PC-9 (cell line): ENCODE data around the gene SPRED2. TPM values are rescaled to one million over a fixed set of nuclear protein-coding genes. Genes with fewer than 3 reads are reported as not detected.

Source experiments
- BruUV-seq: library from RNA; stranded (reverse); fragments of 400-500 nt; replicated peaks from 2 replicates; lab custom pipeline; 2021; lab: Mats Ljungman, UMichigan
- CTCF ChIA-PET: fragments of 300-600 bp; sonication (Branson Sonifier 250); formaldehyde crosslinking; loops from one replicate; lab custom pipeline; 2022; ENCODE audit warnings: antibody characterized with exemption; lab: Charles Lee
- POLR2A ChIA-PET: fragments of 300-600 bp; sonication (Branson Sonifier 250); formaldehyde crosslinking; loops from one replicate; lab custom pipeline; 2022; ENCODE audit warnings: antibody characterized with exemption; ENCODE audit not compliant: unreplicated experiment; lab: Charles Lee
- DNase-seq, 2 experiments: peaks; one replicate each; pipeline versions ENCODE4 v3.0.0 to v3.0.0-alpha.2; 2015 to 2022; ENCODE audit warnings: mixed read lengths in 1 of 2
- H2AFZ ChIP-seq: fragments of 200-600 bp; sonication (generic); 2 replicates; pipeline ENCODE4 v1.8.1; 2017; ENCODE audit warnings: antibody characterized with exemption
- H3F3A ChIP-seq: fragments of 200-600 bp; sonication (generic); 2 replicates; pipeline ENCODE4 v1.8.1; 2017; ENCODE audit warnings: antibody characterized with exemption, mild to moderate bottlenecking, low read depth; ENCODE audit not compliant: insufficient read depth
- H3K27ac ChIP-seq: fragments of 200-600 bp; sonication (generic); 2 replicates; pipeline ENCODE4 v1.6.1; 2016; ENCODE audit warnings: mixed run types
- H3K27me3 ChIP-seq: fragments of 200-600 bp; sonication (generic); 2 replicates; pipeline ENCODE4 v1.6.1; 2016; ENCODE audit warnings: low read depth, mixed run types; ENCODE audit not compliant: insufficient read depth
- H3K36me3 ChIP-seq: fragments of 200-600 bp; sonication (generic); 2 replicates; pipeline ENCODE4 v1.6.1; 2016; ENCODE audit warnings: low read depth, mixed run types
- H3K4me1 ChIP-seq: fragments of 200-600 bp; sonication (generic); replicated peaks from 2 replicates; pipeline ENCODE4 v1.6.1; 2016; ENCODE audit warnings: mixed run types; ENCODE audit not compliant: insufficient read depth
- H3K4me2 ChIP-seq: fragments of 200-600 bp; sonication (generic); 2 replicates; pipeline ENCODE4 v1.6.1; 2017; ENCODE audit warnings: mixed run types
- H3K4me3 ChIP-seq: fragments of 200-600 bp; sonication (generic); 2 replicates; pipeline ENCODE4 v1.6.1; 2016; ENCODE audit warnings: mixed run types
- H3K79me2 ChIP-seq: fragments of 200-600 bp; sonication (generic); 2 replicates; pipeline ENCODE4 v1.6.1; 2017; ENCODE audit warnings: low read depth, mixed run types
- H3K9me2 ChIP-seq: fragments of 200-600 bp; sonication (generic); 2 replicates; pipeline ENCODE4 v1.8.1; 2017; ENCODE audit warnings: mild to moderate bottlenecking; ENCODE audit not compliant: insufficient read depth
- H3K9me3 ChIP-seq: fragments of 200-600 bp; sonication (generic); 2 replicates; pipeline ENCODE4 v1.8.1; 2016; ENCODE audit warnings: low read depth; ENCODE audit not compliant: insufficient read depth
- H4K20me1 ChIP-seq: fragments of 200-600 bp; sonication (generic); 2 replicates; pipeline ENCODE4 v1.8.1; 2017; ENCODE audit not compliant: insufficient read depth
- EZH2 ChIP-seq: fragments of 200-600 bp; sonication (generic); IDR thresholded peaks from 2 replicates; pipeline ENCODE4 v1.8.0; 2017; ENCODE audit warnings: antibody characterized with exemption, low read depth
- intact Hi-C: fragments of 100-400 bp; cut with micrococcal nuclease; formaldehyde crosslinking; loops from one replicate; pipeline ENCODE4 v1.10.0; 2022; ENCODE audit not compliant: unreplicated experiment
- total RNA-seq: library from RNA; stranded (reverse); gene quantifications from 2 replicates; pipeline ENCODE4 v1.2.3, GENCODE V29; 2021
- TF ChIP-seq, protein P1 (sequence below): fragments of 200-600 bp; sonication (generic); conservative IDR thresholded peaks from 2 replicates; pipeline ENCODE4 v1.6.1; 2017; ENCODE audit warnings: mixed run types, antibody characterized with exemption, mild to moderate bottlenecking, moderate library complexity

The SPRED2 gene
- total RNA-seq, 1 experiment from 2014 or later = 33.6 TPM

DNA sequence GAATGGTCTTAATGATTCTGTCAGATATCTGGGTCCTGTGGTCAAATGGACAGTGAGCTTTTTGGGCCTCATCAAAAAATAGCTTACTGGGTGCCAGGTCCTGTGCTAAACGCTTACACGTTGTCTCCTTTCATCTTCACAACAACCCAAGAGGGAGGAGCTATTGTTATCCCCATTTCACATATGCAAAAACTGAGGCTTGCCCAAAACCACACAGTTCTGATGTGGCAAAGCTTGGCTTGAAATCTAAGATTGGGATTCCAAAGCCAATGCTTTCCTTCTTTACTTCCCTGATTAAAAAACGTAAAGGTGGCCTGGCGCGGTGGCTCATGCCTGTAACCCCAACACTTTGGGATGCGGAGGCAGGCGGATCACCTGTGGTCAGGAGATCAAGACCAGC lies 135.4 kb downstream of the SPRED2 start:
- no peaks in the 10 kb centered on the region for H3K27me3 ChIP-seq
- H3K4me2 ChIP-seq = no peak overlapping the region
- no peaks in the 10 kb centered on the region for H3K79me2 ChIP-seq
- H3K4me1 ChIP-seq = peaks cover 5% of the 10 kb centered on the region; the same call in 1 of the 2 replicates
- no TSS peak for BruUV-seq
- no peaks in the 10 kb centered on the region for H3K36me3 ChIP-seq
- POLR2A ChIA-PET = no interaction called here
- TF ChIP-seq, protein P1, sequence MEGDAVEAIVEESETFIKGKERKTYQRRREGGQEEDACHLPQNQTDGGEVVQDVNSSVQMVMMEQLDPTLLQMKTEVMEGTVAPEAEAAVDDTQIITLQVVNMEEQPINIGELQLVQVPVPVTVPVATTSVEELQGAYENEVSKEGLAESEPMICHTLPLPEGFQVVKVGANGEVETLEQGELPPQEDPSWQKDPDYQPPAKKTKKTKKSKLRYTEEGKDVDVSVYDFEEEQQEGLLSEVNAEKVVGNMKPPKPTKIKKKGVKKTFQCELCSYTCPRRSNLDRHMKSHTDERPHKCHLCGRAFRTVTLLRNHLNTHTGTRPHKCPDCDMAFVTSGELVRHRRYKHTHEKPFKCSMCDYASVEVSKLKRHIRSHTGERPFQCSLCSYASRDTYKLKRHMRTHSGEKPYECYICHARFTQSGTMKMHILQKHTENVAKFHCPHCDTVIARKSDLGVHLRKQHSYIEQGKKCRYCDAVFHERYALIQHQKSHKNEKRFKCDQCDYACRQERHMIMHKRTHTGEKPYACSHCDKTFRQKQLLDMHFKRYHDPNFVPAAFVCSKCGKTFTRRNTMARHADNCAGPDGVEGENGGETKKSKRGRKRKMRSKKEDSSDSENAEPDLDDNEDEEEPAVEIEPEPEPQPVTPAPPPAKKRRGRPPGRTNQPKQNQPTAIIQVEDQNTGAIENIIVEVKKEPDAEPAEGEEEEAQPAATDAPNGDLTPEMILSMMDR = no peak
- no peak for TF ChIP-seq EZH2
- H2AFZ ChIP-seq = no peak overlapping the region
- DNase-seq = no peak
- H3K9me2 ChIP-seq = no peaks in the 10 kb centered on the region
- CTCF ChIA-PET = no interaction called here
- intact Hi-C loops = no loop called here
- H3K27ac ChIP-seq = no peak overlapping the region
- H3K4me3 ChIP-seq = no peak overlapping the region
- H3K9me3 ChIP-seq = no peaks in the 10 kb centered on the region
- H3F3A ChIP-seq = 0 out of 2 replicates have a peak, but pooled peaks cover 9% of the 10 kb centered on the region
- no peaks in the 10 kb centered on the region for H4K20me1 ChIP-seq

DNA sequence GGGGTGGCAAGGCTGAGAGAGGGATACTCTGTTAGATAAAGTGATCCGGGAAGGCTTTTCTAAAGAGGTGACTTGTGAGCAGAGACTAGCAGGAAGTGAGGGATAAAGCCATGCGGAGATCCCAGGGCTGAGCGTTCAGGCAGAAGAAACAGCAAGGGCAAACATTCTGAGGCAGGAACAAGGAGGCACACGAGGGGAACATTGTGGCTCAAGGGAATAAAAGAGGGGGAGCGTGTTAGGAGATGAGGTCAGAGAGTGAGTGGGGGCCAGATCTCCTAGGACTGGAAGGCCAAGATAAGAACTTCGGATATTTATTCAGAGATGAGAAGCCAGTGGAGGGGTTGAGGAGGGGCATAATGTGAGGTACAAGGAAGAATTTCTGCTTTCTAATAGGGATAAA lies 137.7 kb downstream of the SPRED2 start:
- Histone ChIP-seq H2AFZ (no peak overlapping the region), H3K9me2 (no peaks in the 10 kb centered on the region), H3K27me3 (no peaks in the 10 kb centered on the region), H4K20me1 (no peaks in the 10 kb centered on the region), H3K4me1 (peaks cover 5% of the 10 kb centered on the region; the same call in 1 of the 2 replicates), H3K79me2 (no peaks in the 10 kb centered on the region), H3K27ac (no peak overlapping the region), H3K36me3 (no peaks in the 10 kb centered on the region), H3K4me3 (no peak overlapping the region), H3F3A (0 out of 2 replicates have a peak, but pooled peaks cover 9% of the 10 kb centered on the region), H3K4me2 (no peak overlapping the region), H3K9me3 (no peaks in the 10 kb centered on the region)
- DNase-seq = no peak
- ChIA-PET CTCF (no interaction called here), POLR2A (no interaction called here)
- BruUV-seq = no TSS peak
- TF ChIP-seq, protein P1 = no peak
- TF ChIP-seq EZH2 = no peak
- intact Hi-C loops = no loop called here

- no peak for TF ChIP-seq EZH2
- TF ChIP-seq, protein P1 = no peak
- intact Hi-C loops = no loop called here
- no peaks in the 10 kb centered on the region for H3K9me3 ChIP-seq
- H3K79me2 ChIP-seq = no peaks in the 10 kb centered on the region
- CTCF ChIA-PET = interaction anchor here (0.6 kb wide), 1 partner anchor 1135 kb away, joined by 4 read pairs; no protein-coding TSS in a partner anchor
- no peaks in the 10 kb centered on the region for H3K36me3 ChIP-seq
- no TSS peak for BruUV-seq
- no peak overlapping the region for H3K4me3 ChIP-seq
- no peak overlapping the region for H3K27ac ChIP-seq
- H2AFZ ChIP-seq = no peak overlapping the region
- H4K20me1 ChIP-seq = no peaks in the 10 kb centered on the region
- H3K4me2 ChIP-seq = no peak overlapping the region
- H3K9me2 ChIP-seq = no peaks in the 10 kb centered on the region
- H3F3A ChIP-seq = 0 out of 2 replicates have a peak, but pooled peaks cover 9% of the 10 kb centered on the region
- H3K27me3 ChIP-seq = no peaks in the 10 kb centered on the region
- POLR2A ChIA-PET = no interaction called here
- H3K4me1 ChIP-seq = peaks cover under 1% of the 10 kb centered on the region; the same call in 1 of the 2 replicates
- DNase-seq = no peak
Measured at GRCh38 chr2:65294136-65294535, 138.3 kb downstream of the SPRED2 start.
